GM08714 (cell line): ENCODE measurements around the gene SH3GLB2.

ENCODE experiments used
- H3K4me3 ChIP-seq: fragments of 200-500 bp; sonication (Bioruptor generic); 2 replicates; pipeline ENCODE4 v1.5.1; 2014; ENCODE audit warnings: mild to moderate bottlenecking, low read length, inconsistent platforms
- ZNF274 ChIP-seq: IDR thresholded peaks from 2 replicates; pipeline ENCODE4 v1.6.1; 2012; ENCODE audit warnings: mild to moderate bottlenecking, low read depth, low read length

Gene SH3GLB2

GRCh38 chr9:129064499-129064908 lies 36.4 kb upstream of the SH3GLB2 start:
- H3K4me3 ChIP-seq = no peak overlapping the region
- no peak for TF ChIP-seq ZNF274

GRCh38 chr9:129063061-129063460 lies 34.9 kb upstream of the SH3GLB2 start:
- H3K4me3 ChIP-seq = no peak overlapping the region
- no peak for TF ChIP-seq ZNF274

- no peak overlapping the region for H3K4me3 ChIP-seq
Observed at GRCh38 chr9:129060991-129061390, 32.9 kb upstream of the SH3GLB2 start.

GRCh38 chr9:129059796-129060785 lies 32.0 kb upstream of the SH3GLB2 start:
- TF ChIP-seq ZNF274 = no peak
- H3K4me3 ChIP-seq = no peak overlapping the region

More at GRCh38 chr9:129060991-129061390, 32.9 kb upstream of the SH3GLB2 start:
- no peak for TF ChIP-seq ZNF274

- TF ChIP-seq ZNF274 = no peak
- no peak overlapping the region for H3K4me3 ChIP-seq
Observed at GRCh38 chr9:129058965-129059795, 31.0 kb upstream of the SH3GLB2 start.

- TF ChIP-seq ZNF274 = no peak
- H3K4me3 ChIP-seq = no peak overlapping the region
Observed at GRCh38 chr9:129054163-129054851, 26.2 kb upstream of the SH3GLB2 start.

GRCh38 chr9:129053020-129053419 lies 24.9 kb upstream of the SH3GLB2 start:
- H3K4me3 ChIP-seq = no peak overlapping the region
- TF ChIP-seq ZNF274 = no peak

- TF ChIP-seq ZNF274 = no peak
- no peak overlapping the region for H3K4me3 ChIP-seq
Observed at GRCh38 chr9:129052592-129052991, 24.5 kb upstream of the SH3GLB2 start.

GRCh38 chr9:129042016-129042415 lies 13.9 kb upstream of the SH3GLB2 start:
- no peak overlapping the region for H3K4me3 ChIP-seq
- TF ChIP-seq ZNF274 = no peak

GRCh38 chr9:129040113-129040643 lies 12.0 kb upstream of the SH3GLB2 start:
- TF ChIP-seq ZNF274 = no peak
- no peak overlapping the region for H3K4me3 ChIP-seq

- TF ChIP-seq ZNF274 = no peak
- no peak overlapping the region for H3K4me3 ChIP-seq
Observed at GRCh38 chr9:129038109-129038852, 10.2 kb upstream of the SH3GLB2 start.

- TF ChIP-seq ZNF274 = no peak
- peak overlapping the region; percentile 84; the same call in 1 of the 2 replicates for H3K4me3 ChIP-seq
Observed at GRCh38 chr9:129037767-129038098, 9.6 kb upstream of the SH3GLB2 start.
